Measurements from ENCODE around the gene EMP2. TPM values are rescaled to one million over a fixed set of nuclear protein-coding genes. Genes with fewer than 3 reads are reported as not detected.

EMP2 gene
- total RNA-seq, 1 donor from 2014 or later = 14.6 TPM

GRCh38 chr16:10599626-10600025 is 19.2 kb upstream of the EMP2 start:
- Mint-ChIP-seq H3K4me1 (ENCODE audit: low read depth) (no peaks in the 10 kb centered on the region), H3K9me3 (ENCODE audit: low read depth) (peaks cover 4% of the 10 kb centered on the region), H3K36me3 (ENCODE audit: low read depth) (no peaks in the 10 kb centered on the region), H3K27ac (ENCODE audit: unreplicated experiment) (no peak overlapping the region), H3K27me3 (ENCODE audit: low read depth) (peaks cover 30% of the 10 kb centered on the region), H3K4me3 (ENCODE audit: unreplicated experiment) (no peak overlapping the region)
- DNase-seq (ENCODE audit: low spot score) = no peak
- TF ChIP-seq, protein P1, sequence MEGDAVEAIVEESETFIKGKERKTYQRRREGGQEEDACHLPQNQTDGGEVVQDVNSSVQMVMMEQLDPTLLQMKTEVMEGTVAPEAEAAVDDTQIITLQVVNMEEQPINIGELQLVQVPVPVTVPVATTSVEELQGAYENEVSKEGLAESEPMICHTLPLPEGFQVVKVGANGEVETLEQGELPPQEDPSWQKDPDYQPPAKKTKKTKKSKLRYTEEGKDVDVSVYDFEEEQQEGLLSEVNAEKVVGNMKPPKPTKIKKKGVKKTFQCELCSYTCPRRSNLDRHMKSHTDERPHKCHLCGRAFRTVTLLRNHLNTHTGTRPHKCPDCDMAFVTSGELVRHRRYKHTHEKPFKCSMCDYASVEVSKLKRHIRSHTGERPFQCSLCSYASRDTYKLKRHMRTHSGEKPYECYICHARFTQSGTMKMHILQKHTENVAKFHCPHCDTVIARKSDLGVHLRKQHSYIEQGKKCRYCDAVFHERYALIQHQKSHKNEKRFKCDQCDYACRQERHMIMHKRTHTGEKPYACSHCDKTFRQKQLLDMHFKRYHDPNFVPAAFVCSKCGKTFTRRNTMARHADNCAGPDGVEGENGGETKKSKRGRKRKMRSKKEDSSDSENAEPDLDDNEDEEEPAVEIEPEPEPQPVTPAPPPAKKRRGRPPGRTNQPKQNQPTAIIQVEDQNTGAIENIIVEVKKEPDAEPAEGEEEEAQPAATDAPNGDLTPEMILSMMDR (IDR thresholded peaks at IDR 0.05) = no peak

DNA sequence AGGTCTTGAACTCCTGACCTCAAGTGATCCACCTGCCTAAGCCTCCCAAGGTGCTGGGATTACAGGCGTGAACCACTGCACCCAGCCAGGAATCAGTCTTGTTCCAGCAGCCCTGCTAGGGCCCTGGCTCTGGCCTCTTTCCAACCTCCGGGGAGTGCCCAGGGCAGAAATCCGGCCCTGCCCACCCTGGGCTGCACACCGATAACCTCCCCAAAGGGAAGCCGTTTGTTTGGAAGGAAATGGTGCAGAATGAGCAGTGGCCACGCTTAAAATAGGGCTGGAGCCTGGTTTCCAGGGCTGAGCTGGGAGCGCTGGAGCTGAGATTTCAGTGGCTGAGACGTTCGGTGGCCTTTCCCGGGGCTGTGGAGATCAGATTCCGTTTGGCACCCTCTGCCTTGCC is 17.8 kb upstream of the EMP2 start:
- Mint-ChIP-seq H3K4me3 (ENCODE audit: unreplicated experiment) (no peak overlapping the region), H3K4me1 (ENCODE audit: low read depth) (no peaks in the 10 kb centered on the region), H3K9me3 (ENCODE audit: low read depth) (no peaks in the 10 kb centered on the region), H3K27ac (ENCODE audit: unreplicated experiment) (no peak overlapping the region), H3K36me3 (ENCODE audit: low read depth) (no peaks in the 10 kb centered on the region), H3K27me3 (ENCODE audit: low read depth) (peaks cover 26% of the 10 kb centered on the region)
- TF ChIP-seq, protein P1 (IDR thresholded peaks at IDR 0.05) = no peak
- DNase-seq (ENCODE audit: low spot score) = no peak

DNA sequence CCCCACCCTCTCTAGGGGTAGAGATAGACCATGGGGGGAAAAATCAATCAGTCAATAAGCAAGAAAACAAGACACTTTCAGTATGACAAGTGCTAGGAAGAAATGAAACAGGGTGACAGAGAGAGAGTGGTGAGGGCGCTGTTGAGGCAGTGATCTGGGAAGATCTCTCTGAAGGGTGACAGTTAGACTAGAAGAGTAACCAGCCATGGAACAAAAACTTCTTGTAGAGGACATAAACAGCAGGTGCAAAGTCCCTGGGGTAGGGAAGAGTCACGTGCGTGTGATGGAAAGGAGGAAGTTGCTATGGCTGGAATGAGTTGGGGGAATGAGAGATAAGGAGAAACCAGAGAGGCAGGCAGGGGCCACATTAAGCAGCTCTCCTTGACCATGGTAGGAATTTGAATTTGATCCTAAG is 16.8 kb upstream of the EMP2 start:
- no peaks in the 10 kb centered on the region for H3K9me3 Mint-ChIP-seq (ENCODE audit: low read depth)
- TF ChIP-seq, protein P1 (IDR thresholded peaks at IDR 0.05) = no peak

GRCh38 chr16:10594312-10594950 is 14.0 kb upstream of the EMP2 start:
- no peak for DNase-seq (ENCODE audit: low spot score)
- no peaks in the 10 kb centered on the region for H3K36me3 Mint-ChIP-seq (ENCODE audit: low read depth)
- peaks cover 27% of the 10 kb centered on the region for H3K27me3 Mint-ChIP-seq (ENCODE audit: low read depth)
- TF ChIP-seq, protein P1 (IDR thresholded peaks at IDR 0.05) = no peak
- H3K27ac Mint-ChIP-seq (ENCODE audit: unreplicated experiment) = no peak overlapping the region
- H3K4me1 Mint-ChIP-seq (ENCODE audit: low read depth) = no peaks in the 10 kb centered on the region
- H3K4me3 Mint-ChIP-seq (ENCODE audit: unreplicated experiment) = no peak overlapping the region
- no peaks in the 10 kb centered on the region for H3K9me3 Mint-ChIP-seq (ENCODE audit: low read depth)

More for the DNA sequence above, 16.8 kb upstream of the EMP2 start:
- Mint-ChIP-seq H3K36me3 (ENCODE audit: low read depth) (no peaks in the 10 kb centered on the region), H3K27ac (ENCODE audit: unreplicated experiment) (no peak overlapping the region), H3K4me3 (ENCODE audit: unreplicated experiment) (no peak overlapping the region), H3K27me3 (ENCODE audit: low read depth) (peaks cover 21% of the 10 kb centered on the region), H3K4me1 (ENCODE audit: low read depth) (no peaks in the 10 kb centered on the region)
- DNase-seq (ENCODE audit: low spot score) = no peak

DNA sequence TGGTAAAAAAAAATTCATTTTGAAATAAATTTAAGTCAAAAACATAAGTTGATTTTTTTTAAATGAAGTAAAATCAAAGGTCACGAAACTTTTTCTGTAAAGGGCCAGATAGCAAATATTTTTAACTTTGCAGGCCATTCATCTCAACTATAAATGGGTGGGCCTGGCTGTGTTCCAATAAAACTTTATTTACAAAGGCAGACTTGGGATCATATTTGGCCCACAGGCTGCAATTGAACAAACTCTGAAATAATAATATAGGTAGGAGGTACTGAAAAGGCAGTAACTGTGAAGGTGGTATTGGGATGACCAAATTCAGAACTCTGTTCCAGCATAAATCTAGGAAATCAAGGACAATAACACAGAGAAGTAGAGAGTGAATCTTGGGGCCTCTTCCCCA is 12.2 kb upstream of the EMP2 start:
- Mint-ChIP-seq H3K27ac (ENCODE audit: unreplicated experiment) (no peak overlapping the region), H3K9me3 (ENCODE audit: low read depth) (no peaks in the 10 kb centered on the region), H3K36me3 (ENCODE audit: low read depth) (no peaks in the 10 kb centered on the region), H3K27me3 (ENCODE audit: low read depth) (peaks cover 41% of the 10 kb centered on the region), H3K4me1 (ENCODE audit: low read depth) (no peaks in the 10 kb centered on the region), H3K4me3 (ENCODE audit: unreplicated experiment) (no peak overlapping the region)
- TF ChIP-seq, protein P1 (IDR thresholded peaks at IDR 0.05) = no peak
- no peak for DNase-seq (ENCODE audit: low spot score)
